GM06990 (cell line): ENCODE measurements around the gene DDTL.
"Not testable (repeated sequence)": the region's sequence is repeated elsewhere in the genome, so short reads cannot be mapped to it uniquely, and the experiment has no call there.

ENCODE experiments used
- DNase-seq: peaks from one replicate; pipeline ENCODE4 v3.0.0-alpha.2; 2011; ENCODE audit not compliant: insufficient read length; ENCODE audit errors: extremely low read depth
- H3K27me3 ChIP-seq: replicated peaks from 2 replicates; pipeline ENCODE4 v1.6.0; 2011; ENCODE audit warnings: low read length; ENCODE audit not compliant: control insufficient read depth, insufficient read depth
- H3K36me3 ChIP-seq: 2 replicates; pipeline ENCODE4 v1.5.1; 2011; ENCODE audit warnings: low read length; ENCODE audit not compliant: control insufficient read depth, insufficient read depth
- H3K4me3 ChIP-seq: replicated peaks from 2 replicates; pipeline ENCODE4 v1.5.1; 2011; ENCODE audit warnings: low read depth, mild to moderate bottlenecking, control low read depth, low read length
- TF ChIP-seq, protein P1 (sequence below): IDR thresholded peaks from 2 replicates; pipeline ENCODE4 v1.5.1; 2011; ENCODE audit warnings: low read length, control low read depth, mild to moderate bottlenecking, inconsistent platforms; ENCODE audit not compliant: insufficient read depth, poor library complexity, severe bottlenecking

Gene DDTL

DNA sequence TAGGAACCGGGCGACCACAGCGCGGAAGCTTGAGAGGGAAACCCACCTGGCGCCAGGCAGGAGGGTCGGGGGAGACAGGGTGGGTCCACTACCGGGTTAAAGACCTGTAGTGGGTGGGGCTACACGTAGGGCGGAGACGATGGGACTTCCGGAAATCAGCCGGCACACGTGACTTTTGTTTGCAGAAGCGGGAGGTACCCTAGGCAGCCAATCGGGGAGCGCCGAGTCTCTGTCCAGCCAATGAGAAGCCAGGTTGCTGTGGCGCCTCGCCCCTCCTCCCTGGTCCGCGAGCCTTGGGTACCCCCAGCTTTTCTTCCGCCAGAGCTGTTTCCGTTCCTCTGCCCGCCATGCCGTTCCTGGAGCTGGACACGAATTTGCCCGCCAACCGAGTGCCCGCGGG, at the start of gene DDTL:
Gene DDTL (plus strand): TSS at position 321 of the 400 bp plus-strand sequence. CDS start 27 bp downstream, at position 348.
- H3K4me3 ChIP-seq, H3K27me3 ChIP-seq, DNase-seq: not testable (repeated sequence)
- H3K36me3 ChIP-seq, result peaks cover 20% of the 10 kb centered on the region

DNA sequence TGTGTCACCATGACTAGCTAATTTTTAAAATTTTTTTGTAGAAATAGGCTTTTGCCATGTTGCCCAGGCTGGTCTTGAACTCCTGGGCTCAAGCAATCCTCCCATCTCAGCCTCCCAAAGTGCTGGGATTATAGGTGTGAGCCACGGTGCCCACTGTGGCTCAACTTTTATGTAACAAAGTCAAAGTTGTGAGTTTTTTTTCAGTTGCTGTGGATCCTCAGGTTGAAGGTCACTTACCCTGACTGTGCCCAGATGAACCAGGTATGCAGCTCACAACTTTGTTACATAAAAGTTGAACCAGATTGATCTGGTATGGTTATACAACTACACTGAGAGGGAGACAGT, 46.4 kb upstream of the DDTL start:
- H3K27me3 ChIP-seq, DNase-seq: not testable (repeated sequence)

DNA sequence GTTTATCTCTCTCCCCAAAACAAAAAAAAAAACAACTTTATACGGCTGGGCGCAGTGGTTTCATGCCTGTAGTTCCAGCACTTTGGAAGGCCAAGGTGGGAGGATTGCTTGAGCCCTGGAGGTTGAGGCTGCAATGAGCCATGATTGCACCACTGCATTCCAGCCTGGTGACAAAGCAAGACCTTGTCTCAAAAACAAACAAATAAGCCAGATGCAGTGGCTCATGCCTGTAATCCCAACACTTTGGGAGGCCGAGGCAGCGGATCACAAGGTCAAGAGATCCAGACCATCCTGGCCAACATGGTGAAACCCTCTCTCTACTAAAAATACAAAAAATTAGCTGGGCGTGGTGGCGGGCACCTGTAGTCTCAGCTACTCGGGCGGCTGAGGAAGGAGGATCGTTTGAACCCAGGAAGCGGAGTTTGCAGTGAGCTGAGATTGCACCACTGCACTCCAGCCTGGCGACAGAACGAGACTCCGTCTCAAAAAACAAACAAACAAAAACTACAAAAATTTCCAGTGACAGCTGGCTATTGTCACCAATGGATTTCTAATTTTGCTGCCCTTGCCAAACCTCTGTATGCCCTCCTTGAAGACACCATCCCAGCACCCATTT, 45.0 kb upstream of the DDTL start:
- DNase-seq, H3K4me3 ChIP-seq, H3K36me3 ChIP-seq, H3K27me3 ChIP-seq: not testable (repeated sequence)

More for the DNA sequence above, 46.4 kb upstream of the DDTL start:
- H3K36me3 ChIP-seq, H3K4me3 ChIP-seq: not testable (repeated sequence)

DNA sequence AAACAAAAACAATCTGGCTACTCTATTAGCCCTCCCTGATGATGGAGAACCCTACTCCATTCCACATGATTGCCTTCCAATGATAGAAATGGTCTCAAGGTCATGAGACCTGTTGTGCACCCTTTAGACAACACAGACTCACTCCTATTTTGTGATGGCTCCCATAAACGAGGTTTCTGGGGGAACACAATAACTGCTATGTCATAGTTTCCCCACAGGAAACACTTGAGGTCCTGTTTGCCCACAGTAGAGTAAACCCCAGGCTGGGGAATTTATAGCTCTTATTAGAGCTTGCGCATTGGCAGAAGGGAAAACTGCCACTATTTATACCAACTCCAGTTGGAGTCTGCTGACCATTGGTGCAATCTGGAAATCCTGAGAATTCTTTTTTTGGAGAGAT, 43.8 kb upstream of the DDTL start:
- no peak for DNase-seq
- TF ChIP-seq, protein P1, sequence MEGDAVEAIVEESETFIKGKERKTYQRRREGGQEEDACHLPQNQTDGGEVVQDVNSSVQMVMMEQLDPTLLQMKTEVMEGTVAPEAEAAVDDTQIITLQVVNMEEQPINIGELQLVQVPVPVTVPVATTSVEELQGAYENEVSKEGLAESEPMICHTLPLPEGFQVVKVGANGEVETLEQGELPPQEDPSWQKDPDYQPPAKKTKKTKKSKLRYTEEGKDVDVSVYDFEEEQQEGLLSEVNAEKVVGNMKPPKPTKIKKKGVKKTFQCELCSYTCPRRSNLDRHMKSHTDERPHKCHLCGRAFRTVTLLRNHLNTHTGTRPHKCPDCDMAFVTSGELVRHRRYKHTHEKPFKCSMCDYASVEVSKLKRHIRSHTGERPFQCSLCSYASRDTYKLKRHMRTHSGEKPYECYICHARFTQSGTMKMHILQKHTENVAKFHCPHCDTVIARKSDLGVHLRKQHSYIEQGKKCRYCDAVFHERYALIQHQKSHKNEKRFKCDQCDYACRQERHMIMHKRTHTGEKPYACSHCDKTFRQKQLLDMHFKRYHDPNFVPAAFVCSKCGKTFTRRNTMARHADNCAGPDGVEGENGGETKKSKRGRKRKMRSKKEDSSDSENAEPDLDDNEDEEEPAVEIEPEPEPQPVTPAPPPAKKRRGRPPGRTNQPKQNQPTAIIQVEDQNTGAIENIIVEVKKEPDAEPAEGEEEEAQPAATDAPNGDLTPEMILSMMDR, result no peak
- H3K4me3 ChIP-seq, result no peak overlapping the region
- H3K27me3 ChIP-seq, result no peaks in the 10 kb centered on the region
- no peaks in the 10 kb centered on the region; the same call in 1 of the 2 replicates for H3K36me3 ChIP-seq

DNA sequence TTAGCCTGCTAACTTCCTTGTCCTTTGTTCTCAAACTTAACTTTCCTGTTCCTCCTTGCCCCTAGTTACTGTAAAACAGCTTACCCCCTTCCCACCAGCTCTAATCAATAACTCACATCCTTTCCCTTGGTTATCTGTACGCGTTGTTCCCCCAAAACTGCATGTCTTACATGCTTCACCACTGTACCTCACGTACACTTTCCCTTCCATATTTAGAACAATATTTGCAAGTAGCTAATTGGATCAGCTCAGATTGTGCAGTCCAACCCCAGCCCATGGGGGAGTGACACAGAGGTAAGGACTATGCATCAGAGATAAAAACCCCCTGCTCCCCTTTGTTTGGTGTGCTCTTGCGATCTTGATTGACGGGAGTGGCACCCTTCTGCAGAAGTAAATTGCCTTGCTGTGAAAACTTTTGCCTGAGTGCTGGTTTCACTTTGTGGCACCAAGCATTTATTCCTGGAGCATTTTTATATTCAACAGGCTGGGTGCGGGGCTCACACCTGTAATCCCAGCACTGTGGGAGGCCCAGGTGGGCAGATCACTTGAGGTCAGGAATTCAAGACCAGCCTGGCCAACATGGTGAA, 41.6 kb upstream of the DDTL start:
- Histone ChIP-seq H3K4me3 (no peak overlapping the region), H3K36me3 (no peaks in the 10 kb centered on the region; the same call in 1 of the 2 replicates), H3K27me3 (no peaks in the 10 kb centered on the region)
- TF ChIP-seq, protein P1, result no peak
- DNase-seq, result no peak

DNA sequence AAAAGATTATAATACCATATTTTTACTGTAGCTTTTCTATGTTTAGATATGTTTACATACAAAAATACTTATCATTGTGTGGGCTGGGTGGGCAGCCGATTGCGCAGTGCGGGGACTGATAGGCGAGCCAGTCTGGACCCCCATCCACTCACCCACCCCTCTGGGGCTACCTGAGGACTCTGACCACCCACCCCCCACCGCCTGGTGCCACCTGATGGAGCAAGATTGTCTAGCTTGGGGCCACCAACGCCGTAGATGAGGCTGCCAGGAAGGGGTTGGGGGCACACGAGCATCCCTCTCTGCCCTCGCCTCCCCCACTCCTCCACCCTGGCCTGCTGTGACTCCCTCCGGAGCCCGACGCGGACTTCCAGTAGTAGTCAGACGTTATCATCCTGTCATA, 40.1 kb upstream of the DDTL start:
- no peak for DNase-seq
- Histone ChIP-seq H3K27me3 (no peaks in the 10 kb centered on the region), H3K4me3 (no peak overlapping the region), H3K36me3 (no peaks in the 10 kb centered on the region; the same call in 1 of the 2 replicates)
- TF ChIP-seq, protein P1, result no peak

DNA sequence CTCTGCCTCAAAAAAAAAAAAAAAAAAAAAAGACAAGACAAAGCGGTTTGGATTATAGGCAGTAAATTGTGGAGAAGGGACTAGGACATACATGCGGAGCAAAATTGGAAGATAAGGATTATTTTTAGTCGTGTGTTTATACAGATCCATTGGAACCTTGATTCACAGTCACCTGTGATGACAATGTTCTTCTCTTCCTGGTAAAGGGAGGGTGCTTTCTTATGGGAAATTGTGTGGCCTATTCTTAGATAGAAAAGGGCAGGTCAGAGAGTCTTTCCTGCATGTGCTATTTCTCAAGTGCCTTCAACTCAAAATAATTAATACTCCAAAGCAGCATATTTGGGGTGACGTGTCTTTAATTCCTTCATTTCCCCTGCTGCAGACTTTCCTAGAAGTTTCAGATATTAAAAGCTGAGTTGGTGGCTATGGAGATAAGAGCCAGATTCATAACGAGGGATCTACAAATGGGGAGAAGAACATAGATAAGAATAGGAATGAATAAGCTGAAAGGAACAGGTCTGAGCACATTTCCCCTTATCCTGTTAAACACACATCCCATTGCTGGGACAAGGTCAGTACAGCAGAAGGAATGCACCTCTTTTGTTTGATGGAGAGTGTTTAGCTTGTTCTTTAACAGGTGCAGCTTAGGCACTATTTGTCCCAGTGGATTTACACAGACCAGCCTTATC, 28.2 kb upstream of the DDTL start:
- DNase-seq, result no peak
- Histone ChIP-seq H3K4me3 (no peak overlapping the region), H3K27me3 (no peaks in the 10 kb centered on the region), H3K36me3 (no peaks in the 10 kb centered on the region)
- TF ChIP-seq, protein P1, result no peak
